GM12878 (cell line): Measurements from ENCODE around the gene IGFALS. TPM values are rescaled to one million over a fixed set of nuclear protein-coding genes. Genes with fewer than 3 reads are reported as not detected.

Experiments
- ATAC-seq: fragments of 200-7000 bp; cut with Tn5 transposase; 3 replicates; pipeline ENCODE4 v1.9.1; 2020; ENCODE audit warnings: mild to moderate bottlenecking, moderate library complexity
- BruUV-seq: library from RNA; stranded (reverse); fragments of 400-500 nt; replicated peaks from 2 replicates; lab custom pipeline; 2021; lab: Mats Ljungman, UMichigan
- CTCF ChIA-PET: fragments of 300-600 bp; sonication (Branson Sonifier 250); formaldehyde crosslinking; extraction: SDS; loops from one replicate; lab custom pipeline; 2021; ENCODE audit warnings: inconsistent platforms; lab: Yijun Ruan, JAX
- POLR2A ChIA-PET: fragments of 350-600 bp; formaldehyde crosslinking; extraction: SDS; loops from one replicate; lab custom pipeline; 2021; ENCODE audit warnings: inconsistent platforms; lab: Charles Lee
- RAD21 ChIA-PET: fragments of 300-600 bp; sonication (Branson Sonifier 250); formaldehyde crosslinking; loops from one replicate; lab custom pipeline; 2023; ENCODE audit warnings: antibody characterized with exemption; ENCODE audit not compliant: unreplicated experiment; lab: Charles Lee
- SMC1A ChIA-PET: fragments of 300-600 bp; sonication (Branson Sonifier 250); formaldehyde crosslinking; loops from one replicate; lab custom pipeline; 2023; ENCODE audit not compliant: unreplicated experiment, uncharacterized antibody; lab: Charles Lee
- DNase-seq: peaks from one replicate; pipeline ENCODE4 v3.0.0-alpha.2; 2011; ENCODE audit warnings: low read depth, low spot score
- FAIRE-seq: peaks from 3 replicates; lab custom pipeline; 2011; peaks lifted over from hg19 to GRCh38; lab: Jason Lieb, UNC
- H2AFZ ChIP-seq: 2 replicates; pipeline ENCODE4 v1.6.0; 2011; ENCODE audit warnings: low read depth, low read length, control low read depth; ENCODE audit not compliant: control insufficient read depth
- H3K27ac ChIP-seq: 2 replicates; pipeline ENCODE4 v1.5.1; 2011; ENCODE audit warnings: control low read depth; ENCODE audit not compliant: control insufficient read depth, insufficient read depth
- H3K27me3 ChIP-seq, 2 experiments: replicated peaks in 1 of 2; 2 replicates each; pipeline versions ENCODE4 v1.6.0 to v1.6.1; 2011; ENCODE audit warnings: low read length in 1 of 2; ENCODE audit not compliant: control insufficient read depth in 2 of 2, insufficient read depth in 2 of 2
- H3K36me3 ChIP-seq, 2 experiments: 2 replicates each; pipeline ENCODE4 v1.5.1; 2011; ENCODE audit warnings: low read length in 1 of 2; ENCODE audit not compliant: control insufficient read depth in 2 of 2, insufficient read depth in 2 of 2
- H3K4me1 ChIP-seq: 2 replicates; pipeline ENCODE4 v1.6.1; 2011; ENCODE audit warnings: mild to moderate bottlenecking, low read length, moderate library complexity, mixed read lengths; ENCODE audit not compliant: control insufficient read depth, insufficient read depth
- H3K4me2 ChIP-seq: 2 replicates; pipeline ENCODE4 v1.6.0; 2011; ENCODE audit warnings: control low read depth; ENCODE audit not compliant: control insufficient read depth, insufficient read depth
- H3K4me3 ChIP-seq: fragments of 200-600 bp; sonication (generic); 2 replicates; pipeline ENCODE4 v1.5.1; 2016
- H3K79me2 ChIP-seq: 2 replicates; pipeline ENCODE4 v1.6.0; 2011; ENCODE audit warnings: low read length; ENCODE audit not compliant: control insufficient read depth, insufficient read depth
- H3K9ac ChIP-seq: 2 replicates; pipeline ENCODE4 v1.8.0; 2011; ENCODE audit warnings: low read length, control low read depth, mixed read lengths; ENCODE audit not compliant: control insufficient read depth, insufficient read depth
- H3K9me3 ChIP-seq: replicated peaks from 3 replicates; pipeline ENCODE4 v1.5.1; 2011; ENCODE audit warnings: mild to moderate bottlenecking, low read length; ENCODE audit not compliant: control insufficient read depth, insufficient read depth
- H4K20me1 ChIP-seq: 2 replicates; pipeline ENCODE4 v1.6.0; 2011; ENCODE audit not compliant: control insufficient read depth, insufficient read depth
- ATF2 ChIP-seq: IDR thresholded peaks from 2 replicates; pipeline ENCODE4 v1.6.1; 2012; ENCODE audit warnings: low read length, inconsistent platforms
- ATF3 ChIP-seq: IDR thresholded peaks from 2 replicates; pipeline ENCODE4 v1.6.1; 2011; ENCODE audit warnings: low read depth, mild to moderate bottlenecking, low read length, moderate library complexity, borderline replicate concordance; ENCODE audit errors: extremely low read depth
- BRCA1 ChIP-seq: IDR thresholded peaks from 2 replicates; pipeline ENCODE4 v1.6.1; 2011; ENCODE audit warnings: low read depth, low read length, improper control_type of control experiment
- CBX3 ChIP-seq: fragments of 200-600 bp; sonication (generic); IDR thresholded peaks from 2 replicates; pipeline ENCODE4 v1.6.1; 2016; ENCODE audit warnings: low read depth, borderline replicate concordance
- CHD2 ChIP-seq: IDR thresholded peaks from 2 replicates; pipeline ENCODE4 v1.6.1; 2011; ENCODE audit warnings: low read depth, low read length, improper control_type of control experiment, borderline replicate concordance
- HDAC6 ChIP-seq: fragments of 200-600 bp; sonication (generic); IDR thresholded peaks from one replicate; pipeline ENCODE4 v1.8.0; 2017; ENCODE audit warnings: antibody characterized with exemption; ENCODE audit not compliant: unreplicated experiment
- IKZF2 ChIP-seq, 2 experiments: fragments of 450-650 bp; IDR thresholded peaks; 2 replicates each; pipeline ENCODE4 v1.6.1; 2017; ENCODE audit warnings: mild to moderate bottlenecking in 2 of 2, moderate library complexity in 2 of 2
- JUNB ChIP-seq: IDR thresholded peaks from 2 replicates; pipeline ENCODE4 v1.6.1; 2016; ENCODE audit warnings: antibody characterized with exemption, mild to moderate bottlenecking
- NFXL1 ChIP-seq: fragments of 450-650 bp; IDR thresholded peaks from 2 replicates; pipeline ENCODE4 v1.6.1; 2017; ENCODE audit warnings: antibody characterized with exemption, mild to moderate bottlenecking, borderline replicate concordance
- NRF1 ChIP-seq: conservative IDR thresholded peaks from 2 replicates; pipeline ENCODE4 v1.6.1; 2011; ENCODE audit warnings: mild to moderate bottlenecking, low read depth, low read length, improper control_type of control experiment
- PAX8 ChIP-seq: fragments of 450-650 bp; IDR thresholded peaks from 2 replicates; pipeline ENCODE4 v1.6.1; 2017; ENCODE audit warnings: mild to moderate bottlenecking, moderate library complexity
- PML ChIP-seq: IDR thresholded peaks from 2 replicates; pipeline ENCODE4 v1.6.1; 2012; ENCODE audit warnings: low read length, inconsistent platforms
- POLR2AphosphoS2 ChIP-seq: IDR thresholded peaks from 2 replicates; pipeline ENCODE4 v1.6.1; 2011; ENCODE audit warnings: low read depth, mild to moderate bottlenecking, low read length, improper control_type of control experiment, moderate library complexity
- RELA ChIP-seq: fragments of 450-650 bp; IDR thresholded peaks from 2 replicates; pipeline ENCODE4 v1.8.0; 2014; ENCODE audit warnings: borderline replicate concordance; ENCODE audit not compliant: partially characterized antibody
- RELB ChIP-seq: fragments of 450-650 bp; IDR thresholded peaks from 2 replicates; pipeline ENCODE4 v1.6.1; 2017; ENCODE audit warnings: low read depth, mild to moderate bottlenecking, moderate library complexity
- SMAD1 ChIP-seq: fragments of 450-650 bp; IDR thresholded peaks from 2 replicates; pipeline ENCODE4 v1.6.1; 2018; ENCODE audit warnings: mild to moderate bottlenecking, low read depth; ENCODE audit not compliant: partially characterized antibody
- ZNF384 ChIP-seq: IDR thresholded peaks from 2 replicates; pipeline ENCODE4 v1.6.1; 2012; ENCODE audit warnings: low read depth, mild to moderate bottlenecking, low read length, improper control_type of control experiment, borderline replicate concordance
- ZSCAN29 ChIP-seq: fragments of 450-650 bp; IDR thresholded peaks from 2 replicates; pipeline ENCODE4 v1.6.1; 2017; ENCODE audit warnings: mild to moderate bottlenecking, moderate library complexity
- WGBS: methylation state at CpG from one replicate; pipeline ENCODE4 v1.1.6; 2016; ENCODE audit warnings: low lambda C conversion rate; ENCODE audit not compliant: insufficient replicate concordance, insufficient coverage; ENCODE audit errors: missing lambda C conversion rate; 5-methylcytosine and 5-hydroxymethylcytosine counted together
- in situ Hi-C: fragments of 300-500 bp; cut with MboI; formaldehyde crosslinking; loops from 9 replicates; pipeline ENCODE4 v1.14.3; 2018; ENCODE audit warnings: mixed read lengths
- intact Hi-C: fragments of 100-400 bp; cut with micrococcal nuclease; formaldehyde crosslinking; loops from one replicate; pipeline ENCODE4 v1.14.2; 2022; ENCODE audit not compliant: unreplicated experiment
- polyA plus RNA-seq, 11 experiments: library from polyadenylated mRNA; depleted of rRNA in 4 of 11; unstranded in 6 of 11; stranded (reverse) in 5 of 11; fragments of >200 nt; fragmentation: Nextera tagmentation in 4 of 11; fragmentation: Illumina TruSeq in 1 of 11; extraction: Ambion mirVana in 4 of 11; extraction: Trizol in 1 of 11; gene quantifications; 1 replicate in 1 of 11; 2 replicates in 10 of 11; pipeline versions ENCODE4 v1.2.1 to v1.2.3, GENCODE V29; 2011 to 2016; ENCODE audit warnings: inconsistent platforms in 2 of 11, missing spikeins in 2 of 11, low read depth in 1 of 11
- total RNA-seq, 4 experiments: library from RNA; depleted of rRNA in 3 of 4; stranded (reverse); fragments of >200 nt in 3 of 4; fragmentation: Illumina TruSeq in 1 of 4; extraction: Trizol in 1 of 4; gene quantifications; 2 replicates each; pipeline versions ENCODE4 v1.2.1 to v1.2.3, GENCODE V29; 2013 to 2021

IGFALS gene
- total and polyA plus RNA-seq, 10 of the 15 experiments (the other 5 are each of a cell fraction or from before 2014, with no cell fraction given): 0.04 to 0.11 TPM; not detected in 8

- ChIA-PET POLR2A (no interaction called here), RAD21 (no interaction called here), CTCF (no interaction called here), SMC1A (no interaction called here)
- ATAC-seq: no peak
- H2AFZ ChIP-seq: no peak overlapping the region
- H3K79me2 ChIP-seq: no peaks in the 10 kb centered on the region
- H3K4me1 ChIP-seq: no peaks in the 10 kb centered on the region
- H3K4me3 ChIP-seq: no peak overlapping the region
- TF ChIP-seq RELB (no peak), CBX3 (no peak), PML (no peak), IKZF2 (IDR thresholded peaks at IDR 0.05) (no peak), BRCA1 (no peak), ZNF384 (no peak)
- WGBS: 95% methylated on average over 17 of the region's 21 CpGs
- no peak overlapping the region for H3K27ac ChIP-seq
- no TSS peak for BruUV-seq
- H4K20me1 ChIP-seq: no peaks in the 10 kb centered on the region
- in situ Hi-C loops: no loop called here
- DNase-seq: no peak
- no peak for FAIRE-seq
- no peaks in the 10 kb centered on the region for H3K9me3 ChIP-seq
- intact Hi-C loops: no loop called here
- H3K36me3 ChIP-seq: peaks cover 0 to 9% of the 10 kb centered on the region in 2 experiments; a peak in 3 of 4 replicates
- H3K4me2 ChIP-seq: no peak overlapping the region
- H3K9ac ChIP-seq: no peak overlapping the region
- no peaks in the 10 kb centered on the region for H3K27me3 ChIP-seq
Observed at GRCh38 chr16:1759511-1759910, 34.0 kb downstream of the IGFALS start.

- Histone ChIP-seq H4K20me1 (no peaks in the 10 kb centered on the region), H3K4me2 (no peak overlapping the region), H3K79me2 (no peaks in the 10 kb centered on the region), H3K4me1 (no peaks in the 10 kb centered on the region), H3K9ac (no peak overlapping the region), H2AFZ (no peak overlapping the region), H3K27ac (no peak overlapping the region), H3K9me3 (no peaks in the 10 kb centered on the region), H3K36me3 (peaks cover 0 to 6% of the 10 kb centered on the region in 2 experiments; a peak in 3 of 4 replicates), H3K27me3 (no peaks in the 10 kb centered on the region), H3K4me3 (no peak overlapping the region)
- FAIRE-seq (no peak), DNase-seq (no peak), ATAC-seq (no peak)
- POLR2A ChIA-PET: no interaction called here
- 87% methylated on average over 17 of the region's 18 CpGs for WGBS
- BruUV-seq: no TSS peak
- CTCF ChIA-PET: no interaction called here
- intact Hi-C loops: no loop called here
- RAD21 ChIA-PET: no interaction called here
- in situ Hi-C loops: no loop called here
- SMC1A ChIA-PET: no interaction called here
- TF ChIP-seq JUNB (no peak), NFXL1 (no peak), CHD2 (no peak), PAX8 (no peak), ZSCAN29 (no peak), RELA (no peak), ATF2 (no peak), POLR2AphosphoS2 (no peak), HDAC6 (no peak), NRF1 (no peak), ATF3 (no peak), SMAD1 (no peak)
Observed at GRCh38 chr16:1758923-1759322, 34.6 kb downstream of the IGFALS start.
